COLO829 (cell line): ENCODE data around the gene SNX6.
A peak's percentile ranks its signal among the peaks of the same experiment; 100 is the strongest.
"Not testable (repeated sequence)": the region's sequence is repeated elsewhere in the genome, so short reads cannot be mapped to it uniquely, and the experiment has no call there.

ENCODE experiments used
- DNase-seq: peaks from one replicate; pipeline ENCODE4 v3.0.0; 2012; ENCODE audit warnings: low spot score

SNX6 gene

DNA sequence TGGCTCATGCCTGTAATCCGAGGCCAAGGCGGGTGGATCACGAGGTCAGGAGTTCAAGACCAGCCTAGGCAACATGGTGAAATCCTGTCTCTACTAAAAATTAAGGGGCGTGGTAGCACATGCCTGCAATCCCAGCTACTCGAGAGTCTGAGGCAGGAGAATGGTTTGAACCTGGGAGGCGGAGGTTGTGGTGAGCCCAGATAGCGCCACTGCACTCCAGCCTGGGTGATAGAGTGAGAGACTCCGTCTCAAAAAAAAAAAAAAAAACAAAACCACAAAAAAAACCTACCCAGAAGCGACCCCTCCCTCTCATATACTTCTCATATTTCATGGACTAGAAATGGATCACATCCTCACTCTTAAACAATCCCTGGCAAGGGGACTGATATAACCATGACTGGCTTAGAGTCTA, 4.4 kb upstream of the SNX6 start:
- not testable (repeated sequence) for DNase-seq

DNA sequence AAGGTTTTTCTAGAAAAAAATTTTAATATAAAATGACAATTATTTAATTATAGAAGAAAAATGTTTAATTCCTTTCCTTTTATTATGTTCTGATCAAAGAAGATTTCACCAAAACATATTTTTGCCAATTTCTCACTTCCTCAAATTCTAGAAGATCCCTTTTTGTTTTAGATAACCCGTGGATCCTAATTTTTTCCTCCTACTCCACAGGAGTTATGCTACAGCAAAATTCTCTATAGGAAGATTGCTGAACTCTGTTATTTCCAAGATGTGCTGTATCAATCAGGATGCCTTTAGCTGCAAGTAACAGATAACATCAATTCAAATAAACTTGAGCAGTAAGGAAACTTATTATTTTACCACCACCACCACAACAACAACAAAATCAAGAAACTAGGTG, 3.8 kb upstream of the SNX6 start:
- DNase-seq, result no peak

DNA sequence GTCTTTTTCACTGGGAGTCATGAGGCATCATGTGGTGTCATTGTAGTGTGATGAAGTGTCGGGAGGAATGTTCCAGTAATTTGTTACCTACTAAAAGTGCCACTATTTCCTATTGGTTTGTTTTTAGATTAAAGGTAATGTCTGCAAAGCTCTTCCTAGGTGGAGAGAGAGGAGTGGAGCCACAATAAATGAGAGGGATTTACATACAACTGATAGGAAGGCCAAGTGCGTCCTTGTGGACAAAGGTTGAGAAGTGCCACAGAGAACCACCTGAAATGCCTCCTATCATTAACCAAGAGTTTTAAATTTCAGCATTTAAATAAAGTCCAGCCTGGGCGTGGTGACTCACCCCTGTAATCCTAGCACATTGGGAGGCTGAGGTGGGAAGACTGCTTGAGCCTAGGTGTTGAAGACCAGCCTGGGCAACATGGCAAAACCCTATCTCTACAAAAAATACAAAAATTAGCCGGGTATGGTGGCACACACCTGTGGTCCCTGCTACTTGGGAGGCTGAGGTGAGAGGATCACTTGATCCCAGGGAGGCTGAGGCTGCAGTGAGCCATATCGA, 2.5 kb upstream of the SNX6 start:
- no peak for DNase-seq

DNA sequence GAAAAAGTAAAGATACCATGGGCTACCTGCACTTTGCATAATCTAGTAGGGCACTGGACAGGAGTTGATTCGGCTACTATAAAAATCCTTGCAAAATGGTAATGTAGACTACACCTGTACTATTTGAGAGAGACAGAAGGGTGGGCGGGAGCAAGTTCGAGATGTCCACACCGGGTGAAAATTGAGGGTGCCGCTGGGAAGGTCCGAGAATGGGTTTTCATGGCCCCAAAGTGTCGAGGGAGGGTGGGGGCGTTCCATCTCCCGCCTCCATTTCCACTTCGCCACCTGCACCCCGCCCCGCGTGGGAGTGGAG, 648 bp downstream of the SNX6 start:
- no peak for DNase-seq

DNA sequence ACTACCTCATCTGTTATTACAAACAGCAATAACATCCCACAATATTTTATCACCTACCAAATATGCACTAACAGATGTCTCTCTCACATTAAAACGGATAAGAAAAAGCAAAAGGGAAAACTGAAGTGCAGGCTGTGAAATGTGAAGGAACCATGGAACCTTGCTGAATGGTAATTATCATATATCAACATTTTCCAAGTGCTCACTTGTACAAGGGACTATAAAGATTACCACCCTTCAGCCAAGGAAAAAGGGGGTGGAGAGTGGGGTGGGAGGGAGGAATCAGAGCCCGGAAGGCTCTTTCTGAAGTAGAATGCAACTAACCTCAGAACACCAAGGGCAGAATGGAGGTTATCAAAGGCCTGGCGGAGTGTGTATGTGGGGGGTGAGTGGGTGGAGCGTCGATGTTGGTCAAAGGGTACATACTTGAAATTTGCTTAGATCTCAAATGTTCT, 1.2 kb downstream of the SNX6 start:
- peak; percentile 42 for DNase-seq

DNA sequence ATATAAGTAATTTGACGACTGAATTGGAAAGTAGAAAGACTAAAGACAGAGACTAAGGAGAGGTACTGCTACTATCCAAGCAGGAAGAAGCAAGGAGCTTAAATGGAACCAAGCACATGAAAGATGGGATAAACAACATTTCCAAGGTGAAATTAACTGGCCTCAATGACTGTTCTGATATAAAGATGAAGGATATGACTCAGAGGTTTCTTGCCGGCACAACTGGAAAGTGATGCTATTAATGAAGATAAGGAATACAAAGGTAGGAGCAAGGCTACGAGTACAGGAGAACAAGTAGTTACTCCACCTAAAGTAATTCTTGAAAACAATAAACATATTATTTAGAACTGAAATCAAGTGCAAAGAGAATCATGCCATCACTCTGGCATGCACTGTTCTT, 6.4 kb downstream of the SNX6 start:
- DNase-seq, result peak; percentile 32

DNA sequence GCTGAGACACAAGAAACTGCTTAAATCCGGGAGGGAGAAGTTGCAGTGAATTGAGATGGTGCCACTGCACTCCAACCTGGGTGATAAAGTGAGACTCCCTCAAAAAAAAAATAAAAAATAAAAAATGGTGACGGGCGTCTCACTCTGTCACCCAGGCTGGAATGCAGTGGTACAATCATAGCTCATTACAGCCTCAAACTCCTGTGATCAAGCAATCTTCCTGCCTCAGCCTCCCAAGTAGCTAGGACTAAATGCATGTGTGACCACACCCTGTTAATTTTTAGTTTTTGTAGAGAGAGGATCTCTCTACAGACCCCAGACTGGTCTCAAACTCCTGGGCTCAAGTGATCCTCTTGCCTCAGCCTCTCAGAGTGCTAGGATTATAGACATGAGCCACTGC, 9.1 kb downstream of the SNX6 start:
- no peak for DNase-seq

DNA sequence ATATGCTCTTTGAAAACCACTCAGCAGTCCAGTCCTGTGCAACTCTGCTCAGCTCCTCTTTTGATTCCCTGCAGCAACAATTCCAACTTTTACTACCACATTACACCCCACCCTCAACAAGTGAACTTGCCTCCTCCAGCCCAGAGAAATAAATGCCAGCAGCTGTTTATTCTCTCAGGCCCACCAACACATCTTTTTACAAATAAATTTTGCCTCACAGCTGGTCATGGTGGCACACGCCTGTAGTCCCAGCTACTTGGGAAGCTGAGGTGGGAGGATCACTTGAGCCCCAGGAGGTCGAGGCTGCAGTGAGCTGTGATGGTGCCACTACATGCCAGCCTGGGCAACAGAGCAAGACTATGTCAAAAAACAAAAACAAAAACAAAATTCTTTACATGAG, 9.8 kb downstream of the SNX6 start:
- DNase-seq, result no peak

DNA sequence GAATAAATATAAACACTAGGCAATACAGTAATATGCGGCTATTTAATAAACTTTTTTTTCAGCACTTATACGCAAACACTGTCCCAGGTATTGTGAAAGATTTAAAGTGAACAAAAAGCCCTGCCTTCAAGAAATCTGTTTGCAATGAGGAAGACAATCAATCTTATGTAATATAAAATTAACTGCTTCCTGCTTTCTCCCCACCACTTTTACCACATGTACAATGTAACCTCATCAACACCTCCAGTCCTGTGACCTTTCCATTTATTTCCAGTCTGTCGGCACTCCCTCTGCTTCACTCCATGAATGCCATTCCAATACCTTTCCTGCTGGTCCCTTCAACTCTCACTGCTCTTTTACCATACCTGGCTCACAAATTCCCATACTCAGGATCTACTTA, 10.5 kb downstream of the SNX6 start:
- no peak for DNase-seq

DNA sequence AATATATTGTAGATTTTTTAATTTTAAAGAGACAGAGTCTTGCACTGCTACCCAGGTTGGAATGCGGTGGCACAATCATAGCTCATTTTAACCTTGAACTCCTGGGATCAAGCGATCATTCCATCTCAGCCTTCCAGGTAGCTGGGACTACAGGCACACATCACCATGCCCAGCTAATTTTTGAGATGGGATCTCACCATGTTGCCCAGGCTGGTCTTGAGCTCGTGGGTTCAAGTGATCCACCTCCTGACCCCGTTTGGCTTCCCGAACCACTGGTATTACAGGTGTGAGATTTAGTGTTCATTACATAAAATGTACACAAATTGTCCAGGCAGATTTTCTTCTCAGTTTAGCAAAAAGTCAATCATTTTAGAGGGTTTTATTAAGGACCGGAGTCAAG, 13.6 kb downstream of the SNX6 start:
- no peak for DNase-seq

DNA sequence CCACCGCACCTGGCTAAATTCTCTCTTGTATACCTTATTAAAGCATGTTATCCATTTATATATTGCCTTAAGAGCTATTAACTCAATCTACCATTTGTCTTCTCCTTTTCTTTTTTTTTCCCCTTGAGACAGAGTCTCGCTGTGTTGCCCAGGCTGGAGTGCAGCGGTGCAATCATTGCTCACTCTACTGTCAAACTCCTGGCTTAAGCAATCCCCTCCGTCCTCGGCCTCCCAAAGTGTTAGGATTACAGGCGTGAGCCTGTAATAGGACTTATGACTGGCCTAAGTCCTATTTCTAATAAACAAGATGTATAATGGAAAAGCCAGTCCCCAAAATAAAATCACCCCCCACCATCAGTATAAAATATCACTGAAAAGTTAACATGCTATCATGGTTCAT, 14.4 kb downstream of the SNX6 start:
- no peak for DNase-seq

DNA sequence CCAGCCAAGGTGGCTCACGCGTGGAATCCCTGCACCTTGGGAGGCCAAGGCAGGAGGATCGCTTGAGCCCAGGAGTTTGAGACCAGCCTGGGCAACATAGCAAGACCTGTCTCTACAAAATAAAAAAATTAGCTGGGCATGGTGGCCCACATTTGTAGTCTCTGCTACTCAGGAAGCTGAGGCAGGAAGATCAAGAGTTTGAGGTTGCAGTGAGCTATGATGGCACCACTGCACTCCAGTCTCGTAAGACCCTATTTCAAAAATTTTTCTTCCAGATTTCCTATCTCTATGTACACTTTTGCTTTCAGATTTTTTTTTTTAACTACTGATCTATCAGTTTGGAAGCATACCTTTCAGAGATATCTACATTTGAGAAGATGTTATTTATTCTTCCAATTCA, 15.3 kb downstream of the SNX6 start:
- no peak for DNase-seq

DNA sequence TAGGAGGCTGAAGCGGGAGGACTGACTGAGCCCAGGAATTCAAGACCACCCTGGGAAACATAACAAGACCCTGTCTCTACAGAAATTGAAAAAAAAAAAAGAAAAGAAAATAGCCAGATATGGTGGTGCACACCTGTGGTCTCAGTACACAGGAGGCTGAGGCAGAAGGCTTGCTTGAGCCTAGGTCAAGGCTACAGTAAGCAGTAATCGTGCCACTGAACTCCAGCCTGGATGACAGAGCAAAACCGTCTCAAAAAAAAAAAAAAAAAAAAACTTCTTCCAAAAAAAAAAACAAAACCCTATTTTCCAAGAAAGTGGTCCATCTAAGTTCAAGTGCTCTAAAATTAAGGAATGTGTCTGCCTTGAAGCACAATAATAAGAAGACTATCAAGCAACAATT, 19.8 kb downstream of the SNX6 start:
- no peak for DNase-seq

DNA sequence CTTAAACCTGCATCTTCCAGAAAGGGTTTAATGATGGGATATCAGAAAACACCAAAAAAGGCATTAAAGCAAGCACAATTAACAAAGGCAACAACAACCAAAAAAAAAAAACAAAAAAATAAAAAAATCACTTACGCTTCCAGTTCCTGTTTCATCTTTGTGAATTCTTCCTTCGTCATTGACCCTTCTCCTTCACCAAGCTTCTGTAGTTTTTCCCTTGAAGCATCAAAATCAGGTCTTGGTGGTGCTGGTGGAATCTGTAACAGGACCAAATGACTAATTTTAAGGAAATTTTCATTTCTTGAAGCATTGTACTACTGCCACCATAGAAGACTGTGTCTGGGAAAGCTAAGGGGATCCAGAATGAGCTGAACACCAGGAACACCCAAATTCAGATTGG, 24.5 kb downstream of the SNX6 start:
- no peak for DNase-seq

DNA sequence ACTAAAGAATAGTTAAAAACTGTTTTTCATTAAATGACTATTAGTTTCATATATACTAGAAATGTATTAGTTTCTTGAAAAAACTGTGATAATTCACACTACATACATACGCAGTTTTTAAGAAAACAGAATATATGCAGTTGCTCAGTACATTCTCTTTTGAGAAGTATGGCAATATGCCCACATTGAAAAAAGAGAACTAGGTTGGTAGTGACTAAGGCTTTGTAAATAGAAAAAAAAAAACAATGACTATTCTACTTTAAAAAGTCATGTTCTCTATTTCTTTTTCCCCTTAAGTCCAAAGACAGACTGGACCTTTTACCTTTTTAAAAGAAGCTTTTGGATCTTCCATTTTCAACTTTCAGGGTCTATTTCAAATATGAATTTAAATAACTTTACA, 25.0 kb downstream of the SNX6 start:
- DNase-seq, result no peak

DNA sequence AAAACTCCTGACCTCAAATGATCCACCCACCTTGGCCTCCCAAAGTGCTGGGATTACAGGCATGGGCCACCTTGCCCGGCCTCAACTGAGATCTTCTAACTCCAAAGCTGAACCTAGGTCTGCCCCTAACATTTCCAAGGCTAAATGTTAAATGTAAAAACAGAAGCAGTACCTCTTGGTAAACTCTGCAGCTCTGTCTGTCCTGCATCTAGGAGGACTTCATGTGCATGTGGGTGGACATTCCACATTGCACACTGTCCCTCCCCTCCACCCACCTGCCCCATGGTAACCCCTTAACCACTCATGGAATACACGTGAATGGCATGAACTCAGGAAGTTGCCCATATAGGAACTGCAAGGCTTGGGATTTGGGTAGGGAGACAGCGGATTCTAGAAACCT, 33.1 kb downstream of the SNX6 start:
- DNase-seq, result no peak

DNA sequence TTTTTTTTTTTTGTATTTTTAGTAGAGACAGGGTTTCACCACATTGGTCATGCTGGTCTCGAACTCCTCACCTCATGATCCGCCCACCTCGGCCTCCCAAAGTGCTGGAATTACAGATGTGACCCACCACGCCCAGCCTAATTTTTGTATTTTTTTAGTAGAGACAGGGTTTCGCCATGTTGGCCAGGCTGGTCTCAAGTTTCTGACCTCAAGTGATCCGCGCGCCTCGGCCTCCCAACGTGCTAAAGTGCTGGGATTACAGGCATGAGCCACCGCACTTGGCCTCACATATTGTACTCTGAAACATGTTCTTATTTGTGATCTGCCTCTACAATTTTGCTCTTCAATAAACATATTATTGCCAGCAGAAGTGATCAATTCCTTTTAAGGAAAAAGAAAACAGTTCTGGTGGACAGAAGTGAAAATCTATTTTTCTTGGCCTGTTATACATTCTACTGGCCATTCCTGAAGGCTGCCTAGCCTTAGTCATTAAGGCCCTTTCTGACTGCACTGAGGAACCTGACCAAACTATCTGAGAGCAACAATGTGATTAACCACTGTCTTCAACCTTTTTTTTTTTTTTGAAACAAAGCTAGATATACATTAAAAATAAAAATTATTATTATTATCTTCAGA, 36.1 kb downstream of the SNX6 start:
- no peak for DNase-seq

DNA sequence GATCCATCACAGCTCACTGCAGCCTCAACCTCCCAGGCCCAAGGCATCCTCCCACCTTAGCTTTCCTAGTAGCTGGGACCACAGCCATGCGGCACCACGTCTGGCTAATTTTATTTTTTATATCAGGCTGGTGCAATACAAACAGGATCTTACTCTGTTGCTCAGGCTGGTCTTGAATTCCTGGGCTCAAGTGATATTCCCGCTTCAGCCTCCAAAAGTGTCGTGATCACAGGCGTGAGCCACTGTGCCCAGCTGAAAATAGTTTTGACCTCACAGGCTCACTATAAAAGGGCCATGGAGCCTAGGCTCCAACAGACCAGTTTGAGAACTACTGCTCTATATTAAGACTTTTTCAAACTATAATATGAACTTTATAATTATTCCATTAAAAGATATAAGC, 37.3 kb downstream of the SNX6 start:
- no peak for DNase-seq

DNA sequence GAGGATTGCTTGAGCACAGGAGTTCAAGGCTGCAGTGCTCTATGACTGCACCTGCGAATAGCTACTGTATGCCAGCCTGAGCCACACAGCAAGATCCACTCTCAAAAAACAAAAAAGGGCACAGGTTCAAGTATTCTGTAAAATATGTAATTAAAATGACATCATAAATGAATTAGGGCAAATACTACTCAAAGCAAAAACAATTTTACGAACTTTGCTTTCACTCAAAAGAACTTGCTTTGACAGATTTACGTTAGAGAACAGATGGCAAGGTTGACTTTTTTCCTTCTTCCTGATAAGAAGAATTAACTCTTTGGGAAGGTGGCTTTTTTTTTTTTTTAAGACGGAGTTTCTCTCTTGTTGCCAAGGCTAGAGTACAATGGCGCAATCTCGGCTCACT, 46.4 kb downstream of the SNX6 start:
- DNase-seq, result no peak

DNA sequence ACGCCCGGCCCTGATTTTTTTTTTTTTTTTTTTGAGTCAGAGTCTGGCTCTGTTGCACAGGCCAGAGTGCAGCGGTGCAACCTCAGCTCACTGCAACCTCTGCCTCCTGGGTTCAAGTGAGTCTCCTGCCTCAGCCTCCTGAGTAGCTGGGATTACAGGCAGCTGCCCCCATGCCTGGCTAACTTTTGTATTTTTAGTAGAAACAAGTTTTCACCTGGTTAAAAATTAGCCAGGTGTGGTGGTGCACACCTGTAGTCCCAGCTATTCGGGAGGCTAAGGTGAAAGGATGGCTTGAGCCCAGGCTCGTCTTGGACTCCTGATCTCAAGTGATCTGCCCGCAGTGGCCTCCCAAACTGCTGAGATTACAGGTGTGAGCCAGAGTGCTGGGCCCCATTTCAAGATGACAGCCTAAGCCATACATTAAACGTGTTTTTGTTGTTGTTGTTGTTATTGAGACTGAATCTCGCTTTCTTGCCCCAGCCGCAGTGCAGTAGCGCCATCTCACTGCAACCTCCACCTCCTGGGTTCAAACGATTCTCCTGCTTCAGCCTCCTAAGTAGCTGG, 47.7 kb downstream of the SNX6 start:
- no peak for DNase-seq

DNA sequence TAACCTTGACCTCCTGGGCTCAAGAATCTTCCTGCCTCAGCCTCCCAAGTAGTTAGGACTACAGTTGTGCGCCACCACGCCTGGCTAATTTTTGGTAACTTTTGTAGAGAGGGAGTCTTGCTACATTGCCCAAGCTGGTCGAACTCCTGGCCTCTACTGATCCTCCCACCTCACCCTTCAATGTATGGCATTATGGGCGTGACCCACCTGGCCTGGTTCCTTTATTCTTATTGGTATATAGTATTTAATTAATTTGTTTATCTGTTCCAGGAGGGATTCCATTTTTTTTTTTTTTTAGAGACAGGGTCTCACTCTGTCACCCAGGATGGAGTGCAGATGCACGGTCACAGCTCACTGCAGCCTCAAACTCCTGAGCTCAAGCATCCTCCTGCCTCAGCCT, 49.6 kb downstream of the SNX6 start:
- no peak for DNase-seq

DNA sequence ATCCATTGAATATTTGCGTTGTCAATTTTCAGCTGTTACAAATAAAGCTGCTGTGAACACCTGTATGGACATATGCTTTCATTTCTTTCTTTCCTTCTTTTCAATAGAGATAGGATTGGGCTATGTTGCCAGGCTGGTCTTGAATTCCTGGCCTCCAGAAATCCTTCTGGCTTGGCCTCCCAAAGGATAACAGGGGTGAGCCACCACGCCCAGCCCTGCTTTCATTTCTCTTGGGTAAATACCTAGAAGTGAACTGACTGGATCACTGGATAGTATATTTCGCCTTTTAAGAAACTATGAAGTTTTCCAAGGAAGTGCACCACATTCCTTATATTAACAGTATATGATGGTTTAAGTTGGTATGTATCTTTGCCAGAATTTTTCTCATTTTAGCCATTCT, 58.2 kb downstream of the SNX6 start:
- DNase-seq, result no peak

DNA sequence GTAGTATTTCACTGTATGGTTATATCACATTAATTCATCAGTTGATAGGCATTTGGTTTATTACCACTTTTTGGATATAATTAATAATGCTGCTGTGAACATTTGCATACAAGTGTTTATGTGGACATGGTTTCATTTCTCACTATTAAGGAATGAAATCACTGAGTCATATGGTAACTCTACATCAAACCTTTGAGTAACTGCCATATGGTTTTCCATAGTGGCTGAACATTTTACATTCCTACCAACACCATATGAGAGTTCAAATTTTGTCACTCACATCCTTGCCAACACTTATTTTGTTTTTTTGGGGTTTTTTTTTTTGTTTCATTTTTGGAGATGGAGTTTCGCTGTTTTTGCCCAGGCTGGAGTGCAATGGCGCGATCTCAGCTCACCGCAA, 60.2 kb downstream of the SNX6 start:
- DNase-seq, result no peak

DNA sequence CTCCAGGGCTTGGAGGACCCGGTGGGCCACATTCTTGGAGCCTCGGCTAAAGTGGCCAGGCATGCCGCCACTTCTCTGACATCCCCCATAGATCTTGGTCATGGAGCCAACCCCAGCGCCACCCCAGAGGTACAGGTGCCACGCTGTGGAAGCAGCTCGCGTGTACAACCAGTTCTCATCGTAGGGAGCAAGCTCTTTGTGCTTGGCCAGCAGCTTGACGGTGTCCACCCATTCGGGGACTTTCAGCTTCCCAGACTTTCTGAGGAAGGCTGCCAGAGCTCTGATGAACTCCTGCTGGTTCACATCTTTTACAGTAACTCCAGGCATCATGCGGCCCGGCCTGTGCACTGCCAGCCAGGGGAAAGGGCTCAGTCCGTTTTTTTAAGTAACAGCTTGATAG, 61.1 kb downstream of the SNX6 start:
- no peak for DNase-seq
